GM12878 (cell line): ENCODE results near the gene MDFIC. TPM values are rescaled to one million over a fixed set of nuclear protein-coding genes. Genes with fewer than 3 reads are reported as not detected.
A peak's percentile ranks its signal among the peaks of the same experiment; 100 is the strongest.

ENCODE experiments used
- ATAC-seq: fragments of 200-7000 bp; cut with Tn5 transposase; 3 replicates; pipeline ENCODE4 v1.9.1; 2020; ENCODE audit warnings: mild to moderate bottlenecking, moderate library complexity
- BruUV-seq: library from RNA; stranded (reverse); fragments of 400-500 nt; replicated peaks from 2 replicates; lab custom pipeline; 2021; lab: Mats Ljungman, UMichigan
- CTCF ChIA-PET: fragments of 300-600 bp; sonication (Branson Sonifier 250); formaldehyde crosslinking; extraction: SDS; loops from one replicate; lab custom pipeline; 2021; ENCODE audit warnings: inconsistent platforms; lab: Yijun Ruan, JAX
- POLR2A ChIA-PET: fragments of 350-600 bp; formaldehyde crosslinking; extraction: SDS; loops from one replicate; lab custom pipeline; 2021; ENCODE audit warnings: inconsistent platforms; lab: Charles Lee
- RAD21 ChIA-PET: fragments of 300-600 bp; sonication (Branson Sonifier 250); formaldehyde crosslinking; loops from one replicate; lab custom pipeline; 2023; ENCODE audit warnings: antibody characterized with exemption; ENCODE audit not compliant: unreplicated experiment; lab: Charles Lee
- SMC1A ChIA-PET: fragments of 300-600 bp; sonication (Branson Sonifier 250); formaldehyde crosslinking; loops from one replicate; lab custom pipeline; 2023; ENCODE audit not compliant: unreplicated experiment, uncharacterized antibody; lab: Charles Lee
- DNase-seq: peaks from one replicate; pipeline ENCODE4 v3.0.0-alpha.2; 2011; ENCODE audit warnings: low read depth, low spot score
- FAIRE-seq: peaks from 3 replicates; lab custom pipeline; 2011; peaks lifted over from hg19 to GRCh38; lab: Jason Lieb, UNC
- H2AFZ ChIP-seq: 2 replicates; pipeline ENCODE4 v1.6.0; 2011; ENCODE audit warnings: low read depth, low read length, control low read depth; ENCODE audit not compliant: control insufficient read depth
- H3K27ac ChIP-seq: 2 replicates; pipeline ENCODE4 v1.5.1; 2011; ENCODE audit warnings: control low read depth; ENCODE audit not compliant: control insufficient read depth, insufficient read depth
- H3K27me3 ChIP-seq, 2 experiments: replicated peaks in 1 of 2; 2 replicates each; pipeline versions ENCODE4 v1.6.0 to v1.6.1; 2011; ENCODE audit warnings: low read length in 1 of 2; ENCODE audit not compliant: control insufficient read depth in 2 of 2, insufficient read depth in 2 of 2
- H3K36me3 ChIP-seq, 2 experiments: 2 replicates each; pipeline ENCODE4 v1.5.1; 2011; ENCODE audit warnings: low read length in 1 of 2; ENCODE audit not compliant: control insufficient read depth in 2 of 2, insufficient read depth in 2 of 2
- H3K4me1 ChIP-seq: 2 replicates; pipeline ENCODE4 v1.6.1; 2011; ENCODE audit warnings: mild to moderate bottlenecking, low read length, moderate library complexity, mixed read lengths; ENCODE audit not compliant: control insufficient read depth, insufficient read depth
- H3K4me2 ChIP-seq: 2 replicates; pipeline ENCODE4 v1.6.0; 2011; ENCODE audit warnings: control low read depth; ENCODE audit not compliant: control insufficient read depth, insufficient read depth
- H3K4me3 ChIP-seq: fragments of 200-600 bp; sonication (generic); 2 replicates; pipeline ENCODE4 v1.5.1; 2016
- H3K79me2 ChIP-seq: 2 replicates; pipeline ENCODE4 v1.6.0; 2011; ENCODE audit warnings: low read length; ENCODE audit not compliant: control insufficient read depth, insufficient read depth
- H3K9ac ChIP-seq: 2 replicates; pipeline ENCODE4 v1.8.0; 2011; ENCODE audit warnings: low read length, control low read depth, mixed read lengths; ENCODE audit not compliant: control insufficient read depth, insufficient read depth
- H3K9me3 ChIP-seq: replicated peaks from 3 replicates; pipeline ENCODE4 v1.5.1; 2011; ENCODE audit warnings: mild to moderate bottlenecking, low read length; ENCODE audit not compliant: control insufficient read depth, insufficient read depth
- H4K20me1 ChIP-seq: 2 replicates; pipeline ENCODE4 v1.6.0; 2011; ENCODE audit not compliant: control insufficient read depth, insufficient read depth
- CREM ChIP-seq: IDR thresholded peaks from 2 replicates; pipeline ENCODE4 v1.6.1; 2014; ENCODE audit warnings: antibody characterized with exemption, low read depth
- LARP7 ChIP-seq: fragments of 450-650 bp; IDR thresholded peaks from 2 replicates; pipeline ENCODE4 v1.6.1; 2017; ENCODE audit warnings: mild to moderate bottlenecking
- MTA2 ChIP-seq: fragments of 450-650 bp; IDR thresholded peaks from 2 replicates; pipeline ENCODE4 v1.6.1; 2016; ENCODE audit warnings: low read depth, mild to moderate bottlenecking, moderate library complexity
- NBN ChIP-seq: fragments of 450-650 bp; IDR thresholded peaks from 2 replicates; pipeline ENCODE4 v1.6.1; 2016
- NFIC ChIP-seq: IDR thresholded peaks from 2 replicates; pipeline ENCODE4 v1.6.1; 2012; ENCODE audit warnings: low read depth, mild to moderate bottlenecking, inconsistent platforms, low read length, moderate library complexity
- RAD21 ChIP-seq: IDR thresholded peaks from 2 replicates; pipeline ENCODE4 v1.6.1; 2011; ENCODE audit warnings: mild to moderate bottlenecking, low read depth, low read length, moderate library complexity; ENCODE audit not compliant: insufficient read depth
- RFX5 ChIP-seq: IDR thresholded peaks from 2 replicates; pipeline ENCODE4 v1.6.1; 2011; ENCODE audit warnings: low read depth, low read length, improper control_type of control experiment
- TCF12 ChIP-seq: IDR thresholded peaks from 2 replicates; pipeline ENCODE4 v1.6.1; 2011; ENCODE audit warnings: low read depth, mild to moderate bottlenecking, low read length
- TCF7 ChIP-seq: IDR thresholded peaks from 2 replicates; pipeline ENCODE4 v1.6.1; 2014; ENCODE audit warnings: antibody characterized with exemption, borderline replicate concordance
- WRNIP1 ChIP-seq: IDR thresholded peaks from 2 replicates; pipeline ENCODE4 v1.6.1; 2011; ENCODE audit warnings: low read depth, low read length, improper control_type of control experiment, borderline replicate concordance
- ZSCAN29 ChIP-seq: fragments of 450-650 bp; IDR thresholded peaks from 2 replicates; pipeline ENCODE4 v1.6.1; 2017; ENCODE audit warnings: mild to moderate bottlenecking, moderate library complexity
- in situ Hi-C: fragments of 300-500 bp; cut with MboI; formaldehyde crosslinking; loops from 9 replicates; pipeline ENCODE4 v1.14.3; 2018; ENCODE audit warnings: mixed read lengths
- intact Hi-C: fragments of 100-400 bp; cut with micrococcal nuclease; formaldehyde crosslinking; loops from one replicate; pipeline ENCODE4 v1.14.2; 2022; ENCODE audit not compliant: unreplicated experiment
- polyA plus RNA-seq, 11 experiments: library from polyadenylated mRNA; depleted of rRNA in 4 of 11; unstranded in 6 of 11; stranded (reverse) in 5 of 11; fragments of >200 nt; fragmentation: Nextera tagmentation in 4 of 11; fragmentation: Illumina TruSeq in 1 of 11; extraction: Ambion mirVana in 4 of 11; extraction: Trizol in 1 of 11; gene quantifications; 1 replicate in 1 of 11; 2 replicates in 10 of 11; pipeline versions ENCODE4 v1.2.1 to v1.2.3, GENCODE V29; 2011 to 2016; ENCODE audit warnings: inconsistent platforms in 2 of 11, missing spikeins in 2 of 11, low read depth in 1 of 11
- total RNA-seq, 4 experiments: library from RNA; depleted of rRNA in 3 of 4; stranded (reverse); fragments of >200 nt in 3 of 4; fragmentation: Illumina TruSeq in 1 of 4; extraction: Trizol in 1 of 4; gene quantifications; 2 replicates each; pipeline versions ENCODE4 v1.2.1 to v1.2.3, GENCODE V29; 2013 to 2021
- TF ChIP-seq, protein P1 (sequence below): IDR thresholded peaks from 2 replicates; pipeline ENCODE4 v1.6.1; 2012; ENCODE audit warnings: improper control_type of control experiment, low read depth, low read length; ENCODE audit not compliant: insufficient replicate concordance
- TF ChIP-seq, protein P2 (sequence below): IDR thresholded peaks from 2 replicates; pipeline ENCODE4 v1.6.1; 2011; ENCODE audit warnings: low read depth, low read length, improper control_type of control experiment, borderline replicate concordance

MDFIC gene
- total and polyA plus RNA-seq, 10 of the 15 experiments (the other 5 are each of a cell fraction or from before 2014, with no cell fraction given): 7.3 to 58.4 (median 40.0) TPM

DNA sequence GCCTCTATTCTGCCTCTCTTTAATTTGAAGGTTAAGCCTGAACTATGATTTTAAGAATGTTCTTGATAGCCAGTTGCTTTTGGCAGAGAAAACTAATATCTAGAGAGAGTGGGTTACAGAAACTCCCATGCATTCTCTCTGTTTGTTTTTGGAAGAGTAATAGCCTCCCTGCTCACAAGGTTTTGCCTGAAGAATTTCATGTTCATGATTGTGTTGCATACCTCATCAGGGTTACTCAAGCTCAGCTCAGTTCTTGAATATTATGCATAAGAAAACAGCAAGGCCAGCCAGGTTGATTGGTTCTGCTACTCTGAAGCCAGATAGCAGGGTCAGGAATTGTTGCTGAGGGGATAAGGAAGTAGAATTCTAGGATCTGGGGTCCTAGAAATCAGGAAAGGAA, 137.4 kb downstream of the MDFIC start:
- Histone ChIP-seq H3K4me2 (no peak overlapping the region), H3K27ac (peak overlapping the region; percentile 46; the same call in 1 of the 2 replicates), H3K36me3 (no peaks in the 10 kb centered on the region), H3K9ac (no peak overlapping the region), H3K27me3 (no peaks in the 10 kb centered on the region), H2AFZ (peak overlapping the region; percentile 24), H4K20me1 (no peaks in the 10 kb centered on the region), H3K79me2 (no peaks in the 10 kb centered on the region), H3K9me3 (no peaks in the 10 kb centered on the region; the same call in 2 of the 3 replicates), H3K4me3 (no peak overlapping the region), H3K4me1 (peaks cover 13% of the 10 kb centered on the region; the same call in 1 of the 2 replicates)
- CTCF ChIA-PET: no interaction called here
- intact Hi-C loops: no loop called here
- TF ChIP-seq RFX5: no peak
- TF ChIP-seq, protein P1, sequence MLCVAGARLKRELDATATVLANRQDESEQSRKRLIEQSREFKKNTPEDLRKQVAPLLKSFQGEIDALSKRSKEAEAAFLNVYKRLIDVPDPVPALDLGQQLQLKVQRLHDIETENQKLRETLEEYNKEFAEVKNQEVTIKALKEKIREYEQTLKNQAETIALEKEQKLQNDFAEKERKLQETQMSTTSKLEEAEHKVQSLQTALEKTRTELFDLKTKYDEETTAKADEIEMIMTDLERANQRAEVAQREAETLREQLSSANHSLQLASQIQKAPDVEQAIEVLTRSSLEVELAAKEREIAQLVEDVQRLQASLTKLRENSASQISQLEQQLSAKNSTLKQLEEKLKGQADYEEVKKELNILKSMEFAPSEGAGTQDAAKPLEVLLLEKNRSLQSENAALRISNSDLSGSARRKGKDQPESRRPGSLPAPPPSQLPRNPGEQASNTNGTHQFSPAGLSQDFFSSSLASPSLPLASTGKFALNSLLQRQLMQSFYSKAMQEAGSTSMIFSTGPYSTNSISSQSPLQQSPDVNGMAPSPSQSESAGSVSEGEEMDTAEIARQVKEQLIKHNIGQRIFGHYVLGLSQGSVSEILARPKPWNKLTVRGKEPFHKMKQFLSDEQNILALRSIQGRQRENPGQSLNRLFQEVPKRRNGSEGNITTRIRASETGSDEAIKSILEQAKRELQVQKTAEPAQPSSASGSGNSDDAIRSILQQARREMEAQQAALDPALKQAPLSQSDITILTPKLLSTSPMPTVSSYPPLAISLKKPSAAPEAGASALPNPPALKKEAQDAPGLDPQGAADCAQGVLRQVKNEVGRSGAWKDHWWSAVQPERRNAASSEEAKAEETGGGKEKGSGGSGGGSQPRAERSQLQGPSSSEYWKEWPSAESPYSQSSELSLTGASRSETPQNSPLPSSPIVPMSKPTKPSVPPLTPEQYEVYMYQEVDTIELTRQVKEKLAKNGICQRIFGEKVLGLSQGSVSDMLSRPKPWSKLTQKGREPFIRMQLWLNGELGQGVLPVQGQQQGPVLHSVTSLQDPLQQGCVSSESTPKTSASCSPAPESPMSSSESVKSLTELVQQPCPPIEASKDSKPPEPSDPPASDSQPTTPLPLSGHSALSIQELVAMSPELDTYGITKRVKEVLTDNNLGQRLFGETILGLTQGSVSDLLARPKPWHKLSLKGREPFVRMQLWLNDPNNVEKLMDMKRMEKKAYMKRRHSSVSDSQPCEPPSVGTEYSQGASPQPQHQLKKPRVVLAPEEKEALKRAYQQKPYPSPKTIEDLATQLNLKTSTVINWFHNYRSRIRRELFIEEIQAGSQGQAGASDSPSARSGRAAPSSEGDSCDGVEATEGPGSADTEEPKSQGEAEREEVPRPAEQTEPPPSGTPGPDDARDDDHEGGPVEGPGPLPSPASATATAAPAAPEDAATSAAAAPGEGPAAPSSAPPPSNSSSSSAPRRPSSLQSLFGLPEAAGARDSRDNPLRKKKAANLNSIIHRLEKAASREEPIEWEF: no peak
- TF ChIP-seq ZSCAN29: no peak
- TF ChIP-seq, protein P2, sequence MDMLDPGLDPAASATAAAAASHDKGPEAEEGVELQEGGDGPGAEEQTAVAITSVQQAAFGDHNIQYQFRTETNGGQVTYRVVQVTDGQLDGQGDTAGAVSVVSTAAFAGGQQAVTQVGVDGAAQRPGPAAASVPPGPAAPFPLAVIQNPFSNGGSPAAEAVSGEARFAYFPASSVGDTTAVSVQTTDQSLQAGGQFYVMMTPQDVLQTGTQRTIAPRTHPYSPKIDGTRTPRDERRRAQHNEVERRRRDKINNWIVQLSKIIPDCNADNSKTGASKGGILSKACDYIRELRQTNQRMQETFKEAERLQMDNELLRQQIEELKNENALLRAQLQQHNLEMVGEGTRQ: no peak
- TF ChIP-seq NFIC: no peak
- TF ChIP-seq MTA2: no peak
- no peak for TF ChIP-seq LARP7
- no peak for TF ChIP-seq RAD21
- TF ChIP-seq NBN: no peak
- no peak for TF ChIP-seq TCF7
- no peak for TF ChIP-seq CREM
- TF ChIP-seq WRNIP1: no peak
- TF ChIP-seq TCF12: no peak
- SMC1A ChIA-PET: interaction anchor here (0.6 to 1.1 kb wide), 3 partner anchors 10 to 1702 kb away, joined by 3 to 4 read pairs (median 3); no protein-coding TSS in a partner anchor
- ATAC-seq (no peak), FAIRE-seq (no peak), DNase-seq (no peak)
- POLR2A ChIA-PET: no interaction called here
- in situ Hi-C loops: no loop called here
- RAD21 ChIA-PET: interaction anchor here (1.1 kb wide), 1 partner anchor 51 kb away, joined by 3 read pairs; no protein-coding TSS in a partner anchor
- BruUV-seq: no TSS peak
